Measurements from ENCODE around the gene G0S2.
A peak's percentile ranks its signal among the peaks of the same experiment; 100 is the strongest.

G0S2 gene, protein sequence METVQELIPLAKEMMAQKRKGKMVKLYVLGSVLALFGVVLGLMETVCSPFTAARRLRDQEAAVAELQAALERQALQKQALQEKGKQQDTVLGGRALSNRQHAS

DNA sequence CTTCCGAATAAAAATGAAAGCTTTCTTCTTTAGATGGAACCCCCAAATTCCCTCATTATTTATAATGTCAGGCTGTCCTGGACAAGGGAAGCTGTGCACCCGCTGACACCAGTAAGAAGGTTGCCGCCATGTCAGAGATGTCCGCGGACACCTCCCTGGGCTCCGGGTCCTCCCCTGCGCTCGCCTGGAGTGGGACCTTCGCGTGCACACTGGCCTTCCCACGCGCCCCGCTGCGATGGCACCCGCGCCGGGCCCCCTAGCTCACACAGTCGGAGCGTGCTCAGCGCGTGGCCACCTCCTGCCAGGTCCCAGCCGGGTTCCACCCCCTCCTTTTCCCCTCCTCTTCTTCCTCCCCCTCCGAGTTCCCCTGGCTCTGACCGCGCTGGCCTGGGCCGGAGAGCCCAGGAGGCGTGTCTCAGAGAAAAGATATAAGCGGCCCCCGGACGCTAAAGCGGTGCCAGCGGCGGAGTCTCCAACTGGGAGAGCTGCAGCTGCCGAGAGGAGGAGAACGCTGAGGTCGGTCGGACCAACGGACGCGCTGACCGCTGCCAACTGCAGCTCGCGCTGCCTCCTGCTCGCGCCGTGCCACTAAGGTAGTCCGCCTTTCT lies at the start of gene G0S2:
G0S2 (plus strand) TSS at position 456 of the 608 bp plus-strand sequence. CDS start 273 bp downstream, outside the sequence.
- peaks cover 3% of the 10 kb centered on the region for H3K9me3 ChIP-seq (ENCODE audit: control insufficient read depth, low read length)
- H3K36me3 ChIP-seq (ENCODE audit: control insufficient read depth, insufficient read depth, low read length, severe bottlenecking): no peaks in the 10 kb centered on the region
- H3K9ac ChIP-seq (ENCODE audit: low read length): peak within 1 kb of the TSS; percentile 92
- H3K27me3 ChIP-seq (replicated peaks; ENCODE audit: control insufficient read depth, insufficient read depth, low read length): no peaks in the 10 kb centered on the region
- peaks cover 53% of the 10 kb centered on the region for H3K4me1 ChIP-seq (ENCODE audit: control insufficient read depth, insufficient read depth, low read length)
- peak within 1 kb of the TSS; percentile 85 for H3K4me3 ChIP-seq (ENCODE audit: low read length)
- peak; percentile 73 for DNase-seq (ENCODE audit: low read depth)

DNA sequence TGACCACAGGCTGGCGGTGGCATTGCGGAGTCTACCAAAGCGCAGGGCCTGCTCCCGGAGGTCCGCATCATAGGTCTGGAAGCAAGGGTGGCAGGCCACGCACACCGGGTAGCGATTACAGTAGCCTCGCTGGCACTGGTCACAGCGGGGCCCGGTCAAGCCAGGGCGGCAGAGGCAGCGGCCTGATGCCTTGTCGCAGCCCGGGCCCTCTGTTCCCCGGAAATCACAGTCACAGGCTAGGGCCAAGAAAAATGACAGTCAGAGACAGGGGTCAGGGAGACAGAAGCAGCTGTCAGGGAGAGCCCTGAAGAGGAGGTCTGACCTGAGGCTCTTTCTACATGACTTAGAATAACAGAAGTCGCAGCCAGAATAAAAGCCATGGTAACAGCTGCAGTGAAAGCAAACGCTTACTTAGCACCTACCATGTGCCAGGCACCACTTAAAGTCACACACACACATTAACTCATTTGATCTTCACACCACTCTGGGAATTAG lies 49.4 kb upstream of the G0S2 start:
- H3K4me1 ChIP-seq (ENCODE audit: control insufficient read depth, insufficient read depth, low read length): peaks cover 7% of the 10 kb centered on the region
- no peaks in the 10 kb centered on the region for H3K9me3 ChIP-seq (ENCODE audit: control insufficient read depth, low read length)
- peaks cover 20% of the 10 kb centered on the region for H3K36me3 ChIP-seq (ENCODE audit: control insufficient read depth, insufficient read depth, low read length, severe bottlenecking)
- no peaks in the 10 kb centered on the region for H3K27me3 ChIP-seq (replicated peaks; ENCODE audit: control insufficient read depth, insufficient read depth, low read length)
- no peak overlapping the region for H3K4me3 ChIP-seq (ENCODE audit: low read length)
- no peak overlapping the region for H3K9ac ChIP-seq (ENCODE audit: low read length)
- no peak for DNase-seq (ENCODE audit: low read depth)

DNA sequence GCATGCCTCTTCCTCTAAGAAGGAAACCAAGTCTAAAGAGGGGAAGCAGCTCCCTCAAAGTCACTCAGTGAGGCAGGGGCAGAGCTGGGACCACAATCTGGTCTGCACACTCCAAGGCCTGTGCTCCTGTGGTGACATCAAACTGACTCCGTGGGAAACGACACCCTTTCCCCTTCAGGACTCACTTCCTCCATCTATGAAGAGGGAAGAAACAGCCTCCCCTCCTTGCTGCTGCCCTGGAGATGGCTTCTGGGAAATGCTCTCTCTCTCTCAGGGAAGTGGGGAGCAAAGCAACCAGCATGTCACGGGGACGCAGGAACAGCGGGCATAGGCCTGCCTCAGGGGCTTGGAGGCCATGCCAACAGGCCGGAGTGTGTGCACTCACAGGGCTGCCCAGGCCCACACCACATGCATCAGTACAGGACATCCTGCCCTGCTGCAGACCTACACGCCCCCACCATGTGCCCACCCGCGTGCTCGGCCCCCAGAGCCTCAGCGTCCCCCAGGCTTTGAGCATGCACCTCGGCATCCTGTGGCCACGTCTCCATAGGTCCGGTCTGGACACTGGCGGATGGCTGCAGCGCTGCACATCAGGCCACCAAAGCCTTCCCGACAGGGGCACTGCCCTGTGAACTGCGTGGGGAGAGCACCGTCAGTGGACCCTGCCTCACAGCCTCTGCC lies 48.7 kb upstream of the G0S2 start:
- no peaks in the 10 kb centered on the region for H3K9me3 ChIP-seq (ENCODE audit: control insufficient read depth, low read length)
- H3K27me3 ChIP-seq (replicated peaks; ENCODE audit: control insufficient read depth, insufficient read depth, low read length): no peaks in the 10 kb centered on the region
- peaks cover 7% of the 10 kb centered on the region for H3K4me1 ChIP-seq (ENCODE audit: control insufficient read depth, insufficient read depth, low read length)
- H3K36me3 ChIP-seq (ENCODE audit: control insufficient read depth, insufficient read depth, low read length, severe bottlenecking): peaks cover 20% of the 10 kb centered on the region
- H3K9ac ChIP-seq (ENCODE audit: low read length): no peak overlapping the region
- DNase-seq (ENCODE audit: low read depth): no peak
- no peak overlapping the region for H3K4me3 ChIP-seq (ENCODE audit: low read length)

DNA sequence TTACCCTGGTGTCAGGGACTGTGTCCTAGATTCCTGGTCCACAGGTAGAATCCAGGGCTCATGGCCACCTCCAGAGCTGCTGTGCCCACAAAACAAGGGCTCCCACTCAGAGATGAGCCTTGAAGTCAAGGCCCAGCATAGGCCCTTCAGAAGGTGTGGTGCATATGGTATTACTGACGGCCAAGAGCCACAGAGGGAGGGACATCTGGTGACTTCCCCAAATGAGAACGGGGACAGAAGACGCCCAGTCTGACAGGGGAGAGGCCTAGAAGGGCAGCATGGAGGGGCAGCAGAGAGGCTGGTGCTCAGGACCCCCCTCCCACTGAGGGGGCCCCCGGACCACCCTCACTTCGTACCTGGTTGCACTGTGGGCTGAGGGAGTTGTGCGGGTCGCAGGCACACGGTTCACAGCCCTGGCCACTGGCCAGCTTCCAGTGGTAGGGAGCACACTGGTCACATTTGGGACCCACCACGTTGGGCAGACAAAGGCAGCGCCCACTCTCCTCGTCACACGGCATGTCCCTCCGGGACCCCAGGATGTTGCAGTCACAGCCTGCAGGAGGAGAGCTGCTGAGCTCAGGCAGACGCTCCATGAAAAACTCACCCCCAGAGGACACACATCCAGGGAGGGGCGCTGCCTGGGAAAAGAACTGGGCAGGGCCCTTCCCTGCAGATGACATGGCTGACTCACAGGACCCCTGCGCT lies 48.0 kb upstream of the G0S2 start:
- H3K4me1 ChIP-seq (ENCODE audit: control insufficient read depth, insufficient read depth, low read length): peaks cover 7% of the 10 kb centered on the region
- H3K4me3 ChIP-seq (ENCODE audit: low read length): no peak overlapping the region
- no peak for DNase-seq (ENCODE audit: low read depth)
- no peaks in the 10 kb centered on the region for H3K27me3 ChIP-seq (replicated peaks; ENCODE audit: control insufficient read depth, insufficient read depth, low read length)
- H3K9ac ChIP-seq (ENCODE audit: low read length): no peak overlapping the region
- H3K9me3 ChIP-seq (ENCODE audit: control insufficient read depth, low read length): no peaks in the 10 kb centered on the region
- H3K36me3 ChIP-seq (ENCODE audit: control insufficient read depth, insufficient read depth, low read length, severe bottlenecking): peaks cover 17% of the 10 kb centered on the region

DNA sequence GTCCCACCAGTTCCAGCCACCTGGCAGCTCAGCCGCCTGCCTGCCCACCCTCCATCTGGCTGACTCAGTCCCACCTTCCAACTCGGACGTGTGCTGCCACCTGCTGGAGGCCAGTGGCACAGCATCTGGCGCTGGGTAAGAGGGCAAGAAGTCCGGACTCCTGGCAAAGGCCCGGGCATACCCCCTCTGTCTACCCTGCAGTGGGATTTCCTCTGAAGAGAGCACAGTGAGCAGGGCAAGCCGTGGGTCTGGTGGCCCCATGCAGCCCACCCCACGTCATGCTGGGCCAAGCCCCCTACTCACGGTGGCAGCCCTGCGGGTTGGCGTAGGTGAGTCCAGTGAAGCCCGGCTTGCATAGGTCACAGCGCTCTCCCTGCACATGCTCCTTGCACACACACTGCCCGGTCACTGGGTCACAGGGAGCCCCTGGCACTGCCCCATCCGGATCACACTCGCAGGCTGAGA lies 47.4 kb upstream of the G0S2 start:
- peak; percentile 82 for DNase-seq (ENCODE audit: low read depth)
- no peaks in the 10 kb centered on the region for H3K9me3 ChIP-seq (ENCODE audit: control insufficient read depth, low read length)
- H3K36me3 ChIP-seq (ENCODE audit: control insufficient read depth, insufficient read depth, low read length, severe bottlenecking): peaks cover 11% of the 10 kb centered on the region
- H3K27me3 ChIP-seq (replicated peaks; ENCODE audit: control insufficient read depth, insufficient read depth, low read length): no peaks in the 10 kb centered on the region
- no peak overlapping the region for H3K4me3 ChIP-seq (ENCODE audit: low read length)
- peaks cover 7% of the 10 kb centered on the region for H3K4me1 ChIP-seq (ENCODE audit: control insufficient read depth, insufficient read depth, low read length)
- no peak overlapping the region for H3K9ac ChIP-seq (ENCODE audit: low read length)

DNA sequence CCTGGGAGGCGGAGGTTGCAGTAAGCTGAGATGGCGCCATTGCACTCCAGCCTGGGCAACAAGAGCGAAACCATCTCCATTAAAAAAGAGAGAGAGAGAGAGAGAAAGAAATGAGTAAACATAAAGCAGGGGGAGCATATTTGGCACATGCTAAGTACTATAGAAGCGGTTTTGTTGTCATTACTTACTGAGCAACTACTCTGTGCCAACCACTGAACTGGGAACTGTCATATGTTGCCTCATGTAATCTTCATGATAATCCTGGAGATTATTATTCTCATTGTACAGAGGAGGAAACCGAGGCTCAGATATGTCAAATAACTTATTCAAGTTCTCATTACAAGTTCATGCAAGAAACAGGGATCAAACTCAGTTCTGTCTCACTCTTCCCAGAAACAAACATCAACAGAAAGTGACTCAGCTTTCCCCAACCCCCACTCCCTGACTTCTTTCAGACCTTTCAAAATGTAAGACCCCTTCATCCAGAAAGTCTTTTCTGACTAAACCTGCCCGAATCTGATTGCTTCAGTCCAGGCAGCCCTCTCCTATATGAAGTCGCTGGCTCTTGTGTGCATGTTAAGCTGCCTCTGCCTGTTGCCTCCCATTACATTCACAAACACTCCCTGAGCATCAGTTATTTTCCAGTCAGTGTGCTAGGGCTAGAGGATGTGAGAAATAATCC lies 46.5 kb upstream of the G0S2 start:
- Histone ChIP-seq H3K36me3 (ENCODE audit: control insufficient read depth, insufficient read depth, low read length, severe bottlenecking) (peaks cover 6% of the 10 kb centered on the region), H3K27me3 (replicated peaks; ENCODE audit: control insufficient read depth, insufficient read depth, low read length) (no peaks in the 10 kb centered on the region), H3K9ac (ENCODE audit: low read length) (no peak overlapping the region), H3K4me1 (ENCODE audit: control insufficient read depth, insufficient read depth, low read length) (peaks cover 7% of the 10 kb centered on the region), H3K4me3 (ENCODE audit: low read length) (no peak overlapping the region), H3K9me3 (ENCODE audit: control insufficient read depth, low read length) (no peaks in the 10 kb centered on the region)
- no peak for DNase-seq (ENCODE audit: low read depth)

DNA sequence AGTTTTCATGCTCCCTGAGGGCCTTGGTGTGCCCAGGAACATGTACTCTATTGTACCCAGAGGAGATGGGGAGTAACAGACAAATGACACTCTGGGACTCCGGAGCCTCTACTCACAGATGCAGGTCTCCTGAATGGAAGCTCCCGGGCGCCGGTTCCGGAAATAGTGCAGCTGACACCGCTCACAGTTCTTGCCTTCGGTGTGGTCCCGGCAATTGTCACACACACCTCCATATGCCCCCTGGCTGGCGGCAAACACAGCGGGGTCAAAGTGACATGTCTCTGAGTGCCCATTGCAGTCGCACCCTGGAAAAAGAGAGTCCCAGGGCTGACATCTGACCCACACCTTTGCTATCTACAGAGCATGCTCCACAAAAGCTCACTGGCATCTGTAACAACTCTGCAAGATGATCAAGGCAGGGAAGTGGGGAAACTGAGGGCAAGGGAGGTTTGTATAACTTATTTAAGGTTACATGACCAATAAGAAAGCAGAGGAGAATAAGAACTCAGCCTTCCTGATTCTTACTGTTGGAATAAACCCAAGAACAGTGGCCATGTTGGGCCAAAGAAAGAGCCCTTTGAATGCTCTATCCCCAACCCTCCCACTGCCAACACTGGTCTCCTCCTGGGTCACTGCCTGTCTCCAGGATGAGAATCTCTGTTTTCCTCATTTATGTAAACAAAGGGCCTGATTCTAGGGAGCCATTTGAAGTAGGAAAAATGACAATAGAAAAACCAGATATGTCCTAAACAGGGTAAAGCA lies 45.4 kb upstream of the G0S2 start:
- H3K36me3 ChIP-seq (ENCODE audit: control insufficient read depth, insufficient read depth, low read length, severe bottlenecking): peaks cover 6% of the 10 kb centered on the region
- no peak overlapping the region for H3K4me3 ChIP-seq (ENCODE audit: low read length)
- peaks cover 7% of the 10 kb centered on the region for H3K4me1 ChIP-seq (ENCODE audit: control insufficient read depth, insufficient read depth, low read length)
- no peaks in the 10 kb centered on the region for H3K9me3 ChIP-seq (ENCODE audit: control insufficient read depth, low read length)
- no peaks in the 10 kb centered on the region for H3K27me3 ChIP-seq (replicated peaks; ENCODE audit: control insufficient read depth, insufficient read depth, low read length)
- H3K9ac ChIP-seq (ENCODE audit: low read length): no peak overlapping the region
- DNase-seq (ENCODE audit: low read depth): no peak

DNA sequence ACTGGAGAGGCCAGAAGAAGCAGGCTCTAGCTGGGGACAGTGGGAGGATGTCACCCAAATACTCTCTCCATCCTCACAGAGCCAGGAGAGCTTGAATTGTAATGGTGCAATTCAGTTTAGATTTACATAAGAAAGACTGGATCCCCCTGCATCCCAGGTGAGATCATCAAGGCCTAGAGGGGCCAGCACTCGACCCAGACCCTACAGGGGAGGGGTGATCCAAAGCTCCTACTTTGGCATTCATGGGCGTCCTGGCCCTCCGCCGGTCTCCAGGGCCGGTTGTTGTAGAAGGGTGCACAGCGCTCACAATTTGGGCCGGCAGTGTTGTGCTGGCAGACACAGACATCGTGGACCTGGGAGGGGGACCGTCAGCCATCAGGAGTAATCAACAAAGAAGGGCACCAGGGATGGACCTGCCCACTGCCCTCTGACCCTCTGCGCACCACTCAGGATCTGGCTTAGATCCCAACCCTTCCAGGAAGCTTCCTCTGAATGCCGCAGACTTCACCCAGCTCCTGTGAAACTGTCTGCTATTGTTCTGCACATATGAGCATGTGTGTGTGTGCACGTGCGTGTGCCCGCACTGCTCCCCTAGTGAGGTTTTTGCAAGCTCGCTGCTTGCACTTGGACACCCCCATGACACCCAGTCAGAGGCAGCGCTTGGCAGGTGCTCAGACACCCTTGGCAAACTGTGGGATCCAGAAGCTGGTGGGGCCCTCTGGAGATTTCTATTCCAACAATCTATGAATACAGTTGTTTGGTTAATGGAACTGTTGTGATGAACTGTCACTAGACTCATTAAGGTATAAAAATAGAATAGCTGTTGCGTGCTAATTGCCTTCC lies 44.6 kb upstream of the G0S2 start:
- H3K4me1 ChIP-seq (ENCODE audit: control insufficient read depth, insufficient read depth, low read length): peaks cover 7% of the 10 kb centered on the region
- H3K9me3 ChIP-seq (ENCODE audit: control insufficient read depth, low read length): no peaks in the 10 kb centered on the region
- no peak for DNase-seq (ENCODE audit: low read depth)
- H3K36me3 ChIP-seq (ENCODE audit: control insufficient read depth, insufficient read depth, low read length, severe bottlenecking): peaks cover under 1% of the 10 kb centered on the region
- H3K27me3 ChIP-seq (replicated peaks; ENCODE audit: control insufficient read depth, insufficient read depth, low read length): no peaks in the 10 kb centered on the region
- no peak overlapping the region for H3K9ac ChIP-seq (ENCODE audit: low read length)
- H3K4me3 ChIP-seq (ENCODE audit: low read length): no peak overlapping the region

DNA sequence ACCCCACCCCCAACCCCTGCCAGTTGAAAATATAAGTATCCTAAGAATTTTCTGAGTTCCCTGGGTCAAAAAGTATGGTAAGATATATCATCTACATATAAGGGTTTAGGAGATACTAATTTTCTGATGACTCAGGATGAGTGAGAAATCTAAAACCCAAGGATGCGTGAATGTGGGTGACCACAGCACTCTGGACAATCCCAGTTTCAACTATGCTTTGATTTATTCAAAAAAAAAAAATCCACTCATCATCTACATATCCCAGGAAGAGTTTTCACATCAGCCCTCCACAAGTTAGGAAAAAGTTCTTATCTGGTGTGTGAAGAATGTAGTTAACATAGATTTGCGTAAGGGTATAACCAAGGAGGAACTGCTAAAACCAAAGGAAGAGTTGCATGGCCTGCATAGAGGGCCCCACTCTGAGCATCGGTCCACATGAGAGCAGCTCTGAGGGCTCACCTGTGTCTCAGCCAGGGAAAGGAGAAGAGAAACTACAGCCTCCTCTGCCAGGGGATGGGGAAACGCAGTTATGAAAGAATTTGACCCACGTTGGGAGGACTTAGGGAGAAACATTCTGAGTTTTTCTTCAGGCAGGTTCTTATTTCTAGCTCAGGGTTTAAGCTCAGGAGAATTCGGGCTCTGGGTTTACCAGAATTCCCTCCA lies 41.7 kb upstream of the G0S2 start:
- Histone ChIP-seq H3K9me3 (ENCODE audit: control insufficient read depth, low read length) (no peaks in the 10 kb centered on the region), H3K27me3 (replicated peaks; ENCODE audit: control insufficient read depth, insufficient read depth, low read length) (no peaks in the 10 kb centered on the region), H3K4me3 (ENCODE audit: low read length) (no peak overlapping the region), H3K9ac (ENCODE audit: low read length) (no peak overlapping the region), H3K4me1 (ENCODE audit: control insufficient read depth, insufficient read depth, low read length) (peaks cover 3% of the 10 kb centered on the region), H3K36me3 (ENCODE audit: control insufficient read depth, insufficient read depth, low read length, severe bottlenecking) (peaks cover 11% of the 10 kb centered on the region)
- DNase-seq (ENCODE audit: low read depth): no peak

Measured in adipocyte (in vitro differentiated cells).